ENCODE results near the gene SIGLEC1. TPM values are rescaled to one million over a fixed set of nuclear protein-coding genes. Genes with fewer than 3 reads are reported as not detected.

SIGLEC1 gene
- total RNA-seq, 1 donor from 2014 or later: not detected

GRCh38 chr20:3672547-3673171, 39.7 kb downstream of the SIGLEC1 start:
- Histone ChIP-seq H3K4me3 (ENCODE audit: insufficient read depth, low read depth, low read length) (no peak overlapping the region), H2AFZ (ENCODE audit: low read depth, low read length) (no peak overlapping the region), H3K79me2 (ENCODE audit: insufficient read depth, low read length) (no peaks in the 10 kb centered on the region), H3K27ac (ENCODE audit: low read depth, low read length) (no peak overlapping the region), H3K36me3 (ENCODE audit: insufficient read depth, low read length) (no peaks in the 10 kb centered on the region), H3K4me1 (ENCODE audit: insufficient read depth, low read length) (peaks cover 7% of the 10 kb centered on the region), H3K4me2 (ENCODE audit: low read length) (no peak overlapping the region), H3K27me3 (ENCODE audit: insufficient read depth, low read length) (peaks cover 27% of the 10 kb centered on the region), H3K9ac (ENCODE audit: low read length) (no peak overlapping the region), H3K9me3 (ENCODE audit: insufficient read depth, low read depth, low read length) (no peaks in the 10 kb centered on the region), H4K20me1 (ENCODE audit: insufficient read depth, low read length) (no peaks in the 10 kb centered on the region)
- Mint-ChIP-seq H3K27me3 (ENCODE audit: low read depth, unreplicated experiment) (peaks cover 38% of the 10 kb centered on the region), H3K4me1 (ENCODE audit: low read depth, unreplicated experiment) (peaks cover 11% of the 10 kb centered on the region), H3K36me3 (ENCODE audit: low read depth, unreplicated experiment) (no peaks in the 10 kb centered on the region), H3K27ac (ENCODE audit: unreplicated experiment) (no peak overlapping the region), H3K4me3 (ENCODE audit: unreplicated experiment) (no peak overlapping the region), H3K9me3 (ENCODE audit: unreplicated experiment) (no peaks in the 10 kb centered on the region)
- FAIRE-seq: no peak
- TF ChIP-seq EZH2 (IDR thresholded peaks at IDR 0.05; ENCODE audit: insufficient read depth, low read length): peak; percentile 34
- TF ChIP-seq CTCF (IDR thresholded peaks at IDR 0.05; ENCODE audit: insufficient read depth, low read depth, low read length): no peak
- DNase-seq (ENCODE audit: low read depth): no peak

GRCh38 chr20:3671986-3672546, 40.3 kb downstream of the SIGLEC1 start:
- H3K4me1 Mint-ChIP-seq (ENCODE audit: low read depth, unreplicated experiment): peaks cover 9% of the 10 kb centered on the region
- H3K4me3 Mint-ChIP-seq (ENCODE audit: unreplicated experiment): no peak overlapping the region

More at GRCh38 chr20:3671986-3672546, 40.3 kb downstream of the SIGLEC1 start:
- H3K27ac ChIP-seq (ENCODE audit: low read depth, low read length): no peak overlapping the region
- no peaks in the 10 kb centered on the region for H3K9me3 ChIP-seq (ENCODE audit: insufficient read depth, low read depth, low read length)
- Mint-ChIP-seq H3K36me3 (ENCODE audit: low read depth, unreplicated experiment) (no peaks in the 10 kb centered on the region), H3K9me3 (ENCODE audit: unreplicated experiment) (no peaks in the 10 kb centered on the region), H3K27ac (ENCODE audit: unreplicated experiment) (no peak overlapping the region), H3K27me3 (ENCODE audit: low read depth, unreplicated experiment) (peaks cover 39% of the 10 kb centered on the region)
- H2AFZ ChIP-seq (ENCODE audit: low read depth, low read length): no peak overlapping the region
- no peaks in the 10 kb centered on the region for H4K20me1 ChIP-seq (ENCODE audit: insufficient read depth, low read length)
- peaks cover 27% of the 10 kb centered on the region for H3K27me3 ChIP-seq (ENCODE audit: insufficient read depth, low read length)
- peaks cover 4% of the 10 kb centered on the region for H3K4me1 ChIP-seq (ENCODE audit: insufficient read depth, low read length)
- H3K4me3 ChIP-seq (ENCODE audit: insufficient read depth, low read depth, low read length): no peak overlapping the region
- no peak overlapping the region for H3K4me2 ChIP-seq (ENCODE audit: low read length)
- TF ChIP-seq EZH2 (IDR thresholded peaks at IDR 0.05; ENCODE audit: insufficient read depth, low read length) (no peak), CTCF (IDR thresholded peaks at IDR 0.05; ENCODE audit: insufficient read depth, low read depth, low read length) (no peak)
- no peaks in the 10 kb centered on the region for H3K79me2 ChIP-seq (ENCODE audit: insufficient read depth, low read length)
- no peak overlapping the region for H3K9ac ChIP-seq (ENCODE audit: low read length)
- H3K36me3 ChIP-seq (ENCODE audit: insufficient read depth, low read length): no peaks in the 10 kb centered on the region
- DNase-seq (ENCODE audit: low read depth) (no peak), FAIRE-seq (no peak)

Data from astrocyte (in vitro differentiated cells and primary cell).